Brain microvascular endothelial cell (primary cell): ENCODE data around the gene ZFYVE19.
A peak's percentile ranks its signal among the peaks of the same experiment; 100 is the strongest.

Source experiments
- DNase-seq: peaks from one replicate; pipeline ENCODE4 v3.0.0-alpha.2; 2020
- H3K27ac ChIP-seq: fragments of 250-450 bp; sonication (Bioruptor Pico); 2 replicates; pipeline ENCODE4 v1.5.1; 2020; ENCODE audit warnings: mild to moderate bottlenecking, moderate library complexity
- H3K27me3 ChIP-seq: fragments of 250-450 bp; sonication (Bioruptor Pico); replicated peaks from 2 replicates; pipeline ENCODE4 v1.5.1; 2020; ENCODE audit warnings: mild to moderate bottlenecking
- H3K36me3 ChIP-seq: fragments of 250-450 bp; sonication (Bioruptor Pico); replicated peaks from 2 replicates; pipeline ENCODE4 v1.5.1; 2020; ENCODE audit warnings: mild to moderate bottlenecking
- H3K4me3 ChIP-seq: 2 replicates; pipeline ENCODE4 v1.5.1; 2011; ENCODE audit warnings: low read depth, mild to moderate bottlenecking, control low read depth, low read length, moderate library complexity
- CTCF ChIP-seq: IDR thresholded peaks from 2 replicates; pipeline ENCODE4 v1.5.1; 2011; ENCODE audit warnings: low read depth, mild to moderate bottlenecking, moderate library complexity, low read length, control low read depth, inconsistent platforms; ENCODE audit errors: missing control alignments
- in situ Hi-C: cut with HindIII; loops from 2 replicates; pipeline ENCODE4 v1.10.0; 2017; ENCODE audit warnings: low sequenced_read_pairs, low pct_ligation_motif_present

Gene ZFYVE19

GRCh38 chr15:40807028-40807887 lies at the start of gene ZFYVE19, which contains the start of gene DNAJC17:
ZFYVE19 (plus strand) TSS chr15:40807089; CDS start chr15:40807590, 501 bp downstream.
DNAJC17 (minus strand) TSS chr15:40807473; CDS start chr15:40807446, 27 bp downstream.
- in situ Hi-C loops: no loop called here
- peak within 1 kb of the TSS; percentile 100 for H3K4me3 ChIP-seq
- peak within 1 kb of the TSS; percentile 45 for H3K27ac ChIP-seq
- H3K27me3 ChIP-seq: no peaks in the 10 kb centered on the region
- peak; percentile 98 for DNase-seq
- peaks cover 5% of the 10 kb centered on the region for H3K36me3 ChIP-seq
- TF ChIP-seq CTCF: peak; percentile 7

- Histone ChIP-seq H3K27me3 (no peaks in the 10 kb centered on the region), H3K36me3 (no peaks in the 10 kb centered on the region), H3K4me3 (no peak overlapping the region), H3K27ac (no peak overlapping the region)
- in situ Hi-C loops: no loop called here
- no peak for DNase-seq
- no peak for TF ChIP-seq CTCF
Measured at GRCh38 chr15:40759961-40760360, 46.9 kb upstream of the ZFYVE19 start.

- Histone ChIP-seq H3K4me3 (peak overlapping the region; percentile 50), H3K36me3 (no peaks in the 10 kb centered on the region), H3K27me3 (no peaks in the 10 kb centered on the region), H3K27ac (no peak overlapping the region)
- no peak for TF ChIP-seq CTCF
- in situ Hi-C loops: no loop called here
- DNase-seq: no peak
Measured at GRCh38 chr15:40762919-40763800, 43.7 kb upstream of the ZFYVE19 start.

- Histone ChIP-seq H3K4me3 (peak within 1 kb of the TSS; percentile 50), H3K27me3 (no peaks in the 10 kb centered on the region), H3K27ac (no peak within 1 kb of the TSS), H3K36me3 (no peaks in the 10 kb centered on the region)
- in situ Hi-C loops: no loop called here
- peak; percentile 18 for DNase-seq
- TF ChIP-seq CTCF: peak; percentile 42
Measured at GRCh38 chr15:40763801-40764628, 42.9 kb upstream of the ZFYVE19 start, which contains the start of gene GCHFR. GCHFR (plus strand) TSS chr15:40764068; CDS start chr15:40764181, 113 bp downstream.

- Histone ChIP-seq H3K27ac (no peak overlapping the region), H3K36me3 (no peaks in the 10 kb centered on the region), H3K4me3 (peak overlapping the region; percentile 50), H3K27me3 (no peaks in the 10 kb centered on the region)
- in situ Hi-C loops: no loop called here
- TF ChIP-seq CTCF: no peak
- DNase-seq: no peak
Measured at GRCh38 chr15:40764629-40765103, 42.2 kb upstream of the ZFYVE19 start.
